GM18508 (cell line): ENCODE data around the gene BRAF.
"Not testable (repeated sequence)": the region's sequence is repeated elsewhere in the genome, so short reads cannot be mapped to it uniquely, and the experiment has no call there.

Source experiments
- ATAC-seq: cut with Tn5 transposase; IDR thresholded peaks from one replicate; pipeline ENCODE4 v1.9.1; 2021; ENCODE audit warnings: moderate number of reproducible peaks; ENCODE audit not compliant: insufficient read depth, unreplicated experiment

The BRAF gene

DNA sequence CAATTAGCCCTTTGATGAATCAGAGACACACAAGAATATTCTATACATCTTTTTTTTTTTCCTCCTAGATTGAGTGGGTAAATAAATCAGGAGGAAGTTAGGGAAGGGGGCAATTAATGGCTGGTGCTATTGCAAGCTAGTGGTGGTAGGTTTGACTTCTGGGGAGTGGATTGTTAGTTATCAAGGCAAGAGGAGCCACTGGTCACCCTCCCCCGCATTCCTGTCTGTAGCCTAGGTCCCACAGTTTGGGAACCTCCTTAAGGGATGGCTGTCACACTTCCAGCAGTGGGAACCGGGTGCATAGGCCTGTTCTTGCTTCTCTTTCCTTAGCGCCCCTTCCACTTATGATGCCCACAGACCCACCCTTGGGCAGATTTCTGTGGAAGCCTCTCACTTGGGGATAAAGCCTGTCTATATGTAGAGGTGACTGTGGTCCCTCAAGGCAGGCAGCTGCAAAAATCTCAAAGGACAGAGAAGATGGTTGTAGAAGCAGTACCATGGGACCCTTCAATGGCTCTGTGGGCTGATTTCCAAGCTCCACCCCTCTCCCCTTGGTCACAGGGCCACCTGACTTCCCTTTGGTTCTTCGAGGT, 254.3 kb downstream of the BRAF start:
- ATAC-seq: no peak

DNA sequence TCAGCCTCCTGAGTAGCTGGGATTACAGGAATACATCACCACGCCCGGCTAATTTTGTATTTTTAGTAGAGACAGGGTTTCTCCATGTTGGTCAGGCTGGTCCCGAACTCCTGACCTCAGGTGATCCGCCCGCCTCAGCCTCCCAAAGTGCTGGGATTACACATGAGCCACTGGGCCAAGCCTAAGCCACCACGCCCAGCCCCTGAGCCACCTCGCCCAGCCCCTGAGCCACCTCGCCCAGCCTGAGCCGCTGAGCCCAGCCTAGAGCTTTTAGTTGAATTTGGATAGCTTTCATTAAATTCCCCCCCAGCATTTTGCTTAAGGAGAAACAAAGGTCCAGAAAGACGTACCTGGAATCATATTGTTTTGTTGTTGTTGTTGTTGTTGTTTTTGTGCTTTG, 254.9 kb downstream of the BRAF start:
- ATAC-seq: not testable (repeated sequence)

DNA sequence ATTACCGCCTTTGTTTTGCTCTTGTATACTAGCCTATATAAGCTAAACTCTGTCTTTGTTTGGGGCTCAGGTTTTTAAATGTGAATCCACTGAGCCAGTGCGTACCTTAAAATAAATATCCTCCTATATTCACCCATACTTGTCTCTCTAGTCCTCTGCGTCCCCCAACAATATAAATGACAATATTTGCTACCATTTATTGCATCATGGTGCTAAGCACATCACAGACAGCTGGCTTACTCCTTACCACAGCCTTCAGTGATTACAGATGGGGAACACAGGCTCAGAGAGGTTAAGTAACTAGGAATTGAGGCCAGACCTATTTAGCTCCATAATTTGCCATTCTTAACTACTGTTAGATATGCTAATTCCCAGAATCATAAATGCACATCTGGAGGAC, 255.4 kb downstream of the BRAF start:
- ATAC-seq: no peak
